Endothelial cell of umbilical vein (primary cell): ENCODE data around the gene GUK1. TPM values are rescaled to one million over a fixed set of nuclear protein-coding genes. Genes with fewer than 3 reads are reported as not detected.

ENCODE experiments used
- BruUV-seq: library from RNA; stranded (reverse); fragments of 400-500 nt; replicated peaks from 2 replicates; lab custom pipeline; 2021; lab: Mats Ljungman, UMichigan
- CTCF ChIA-PET: fragments of 300-600, 350-600 bp; sonication (Branson Sonifier 250); formaldehyde crosslinking; loops from one replicate; lab custom pipeline; 2021; ENCODE audit warnings: antibody characterized with exemption, inconsistent platforms; lab: Charles Lee
- POLR2A ChIA-PET: fragments of 300-600, 350-600 bp; sonication (Branson Sonifier 250); formaldehyde crosslinking; loops from one replicate; lab custom pipeline; 2021; ENCODE audit warnings: antibody characterized with exemption, inconsistent platforms; lab: Charles Lee
- DNase-seq: peaks from one replicate; pipeline ENCODE4 v3.0.0-alpha.2; 2011; ENCODE audit warnings: low read depth, low spot score
- FAIRE-seq: peaks from 2 replicates; lab custom pipeline; 2011; peaks lifted over from hg19 to GRCh38; lab: Jason Lieb, UNC
- H2AFZ ChIP-seq: 2 replicates; pipeline ENCODE4 v1.6.0; 2012; ENCODE audit warnings: low read depth, low read length, control low read depth, inconsistent platforms
- H3K27ac ChIP-seq: 2 replicates; pipeline ENCODE4 v1.5.1; 2011; ENCODE audit warnings: low read depth, mild to moderate bottlenecking, control low read depth, low read length, moderate library complexity; ENCODE audit not compliant: insufficient read depth
- H3K27me3 ChIP-seq, 2 experiments: 2 replicates each; pipeline versions ENCODE4 v1.6.0 to v1.6.1; 2011; ENCODE audit warnings: low read length in 2 of 2, mixed read lengths in 1 of 2; ENCODE audit not compliant: control insufficient read depth in 2 of 2, insufficient read depth in 2 of 2
- H3K36me3 ChIP-seq, 2 experiments: 2 replicates in 1 of 2; 3 replicates in 1 of 2; pipeline ENCODE4 v1.5.1; 2011; ENCODE audit warnings: low read length in 2 of 2, mild to moderate bottlenecking in 1 of 2, moderate library complexity in 1 of 2; ENCODE audit not compliant: control insufficient read depth in 2 of 2, insufficient read depth in 2 of 2; ENCODE audit errors: extremely low read depth in 1 of 2
- H3K4me1 ChIP-seq: 3 replicates; pipeline ENCODE4 v1.5.1; 2011; ENCODE audit warnings: mild to moderate bottlenecking, low read length; ENCODE audit not compliant: control insufficient read depth, insufficient read depth; ENCODE audit errors: extremely low read depth
- H3K4me2 ChIP-seq: 2 replicates; pipeline ENCODE4 v1.6.1; 2011; ENCODE audit warnings: low read length, control low read depth, mixed read lengths; ENCODE audit not compliant: insufficient read depth
- H3K4me3 ChIP-seq, 3 experiments: fragments of 200-600 bp in 1 of 3; sonication (generic), shearing (Covaris generic) in 1 of 3; replicated peaks in 1 of 3; 2 replicates each; pipeline ENCODE4 v1.5.1; 2011 to 2016; ENCODE audit warnings: control low read depth in 3 of 3, low read length in 3 of 3, mild to moderate bottlenecking in 2 of 3, inconsistent platforms in 1 of 3, low read depth in 1 of 3, moderate library complexity in 1 of 3; ENCODE audit not compliant: insufficient read depth in 1 of 3
- H3K79me2 ChIP-seq: 2 replicates; pipeline ENCODE4 v1.6.0; 2012; ENCODE audit warnings: low read length, inconsistent platforms; ENCODE audit not compliant: control insufficient read depth, insufficient read depth
- H3K9ac ChIP-seq: replicated peaks from 2 replicates; pipeline ENCODE3; 2011; ENCODE audit warnings: low read length, control low read depth; ENCODE audit not compliant: insufficient read depth; ENCODE audit errors: extremely low read depth
- H3K9me1 ChIP-seq: replicated peaks from 3 replicates; pipeline ENCODE4 v1.6.0; 2011; ENCODE audit warnings: mild to moderate bottlenecking, low read length; ENCODE audit not compliant: control insufficient read depth, insufficient read depth; ENCODE audit errors: extremely low read depth
- H3K9me3 ChIP-seq: replicated peaks from 2 replicates; pipeline ENCODE4 v1.5.1; 2012; ENCODE audit warnings: low read length, inconsistent platforms; ENCODE audit not compliant: control insufficient read depth, insufficient read depth
- H4K20me1 ChIP-seq: replicated peaks from 2 replicates; pipeline ENCODE3; 2011; ENCODE audit warnings: mild to moderate bottlenecking, low read length; ENCODE audit not compliant: control insufficient read depth, insufficient read depth; ENCODE audit errors: extremely low read depth
- CTCF ChIP-seq, 2 donors: IDR thresholded peaks; 1 replicate in 1 of 2; 2 replicates in 1 of 2; pipeline ENCODE4 v1.5.1; 2011; ENCODE audit warnings: low read length in 2 of 2, mild to moderate bottlenecking in 2 of 2, moderate library complexity in 2 of 2, control low read depth in 1 of 2, inconsistent platforms in 1 of 2, low read depth in 1 of 2; ENCODE audit not compliant: insufficient read depth in 1 of 2; ENCODE audit errors: extremely low read depth in 1 of 2
- EZH2 ChIP-seq: IDR thresholded peaks from 2 replicates; pipeline ENCODE4 v1.6.1; 2012; ENCODE audit warnings: borderline replicate concordance, low read depth, mild to moderate bottlenecking, moderate library complexity, low read length, inconsistent platforms; ENCODE audit not compliant: severe bottlenecking
- GATA2 ChIP-seq: IDR thresholded peaks from 2 replicates; pipeline ENCODE4 v1.7.0; 2011; ENCODE audit warnings: low read depth, mild to moderate bottlenecking, moderate library complexity, mixed read lengths, low read length; ENCODE audit not compliant: insufficient read length, insufficient read depth
- MAX ChIP-seq: IDR thresholded peaks from 2 replicates; pipeline ENCODE4 v1.6.1; 2011; ENCODE audit not compliant: insufficient read depth, insufficient read length
- MYC ChIP-seq: IDR thresholded peaks from one replicate; pipeline ENCODE4 v1.6.1; 2011; ENCODE audit warnings: mild to moderate bottlenecking, low read depth, low read length
- POLR2AphosphoS5 ChIP-seq: IDR thresholded peaks from 2 replicates; pipeline ENCODE4 v1.6.1; 2012; ENCODE audit warnings: low read depth, mild to moderate bottlenecking, control low read depth, low read length, moderate library complexity; ENCODE audit not compliant: insufficient read depth
- dilution Hi-C: fragments of 300-500 bp; cut with MboI; formaldehyde crosslinking; loops from one replicate; pipeline ENCODE4 v1.15.0; 2019; ENCODE audit warnings: low sequenced_read_pairs; ENCODE audit not compliant: extremely low pct_ligation_motif_present
- intact Hi-C: fragments of 100-400 bp; cut with micrococcal nuclease; formaldehyde crosslinking; loops from one replicate; pipeline ENCODE4 v1.10.0; 2022
- polyA plus RNA-seq, 4 experiments: library from polyadenylated mRNA; depleted of rRNA in 3 of 4; stranded (reverse) in 3 of 4; unstranded in 1 of 4; fragments of >200 nt; gene quantifications; 2 replicates each; pipeline versions ENCODE4 v1.2.1 to v1.2.3, GENCODE V29; 2011 to 2012; ENCODE audit warnings: missing spikeins in 1 of 4
- total RNA-seq: library from RNA; stranded (reverse); gene quantifications from 2 replicates; pipeline ENCODE4 v1.2.3, GENCODE V29; 2021

The GUK1 gene
- total and polyA plus RNA-seq, 2 donors (not counting 3 experiments of a cell fraction or from before 2014, with no cell fraction given): 239 to 742 TPM

GRCh38 chr1:228148196-228148861, 8.2 kb downstream of the GUK1 start:
- Histone ChIP-seq H3K27ac (peak overlapping the region; percentile 38), H3K4me3 (no peak overlapping the region), H3K36me3 (peaks cover 0 to 16% of the 10 kb centered on the region in 2 experiments), H3K27me3 (no peaks in the 10 kb centered on the region), H2AFZ (no peak overlapping the region), H3K9ac (no peak overlapping the region), H3K4me1 (peaks cover 16% of the 10 kb centered on the region), H3K9me3 (no peaks in the 10 kb centered on the region), H4K20me1 (no peaks in the 10 kb centered on the region), H3K79me2 (peaks cover 39% of the 10 kb centered on the region), H3K9me1 (no peaks in the 10 kb centered on the region), H3K4me2 (peak overlapping the region; percentile 14)
- TF ChIP-seq MYC (no peak), EZH2 (no peak), POLR2AphosphoS5 (peak; percentile 26)
- no TSS peak for BruUV-seq
- dilution Hi-C loops (no loop called here), intact Hi-C loops (loop anchor here (1.0 kb wide), 2 partner anchors 8 to 14 kb away; partner anchors contain the start of gene GUK1)
- ChIA-PET POLR2A (interaction anchor here (1.0 to 1.3 kb wide), 2 partner anchors 8 to 17 kb away, joined by 3 to 6 read pairs; partner anchors contain the start of gene IBA57), CTCF (interaction anchor here (1.0 to 1.6 kb wide), 7 partner anchors 14 to 149 kb away, joined by 3 to 12 read pairs (median 5); partner anchors contain the start of gene IBA57)
- DNase-seq (peak; percentile 20), FAIRE-seq (peak; percentile 91)

DNA sequence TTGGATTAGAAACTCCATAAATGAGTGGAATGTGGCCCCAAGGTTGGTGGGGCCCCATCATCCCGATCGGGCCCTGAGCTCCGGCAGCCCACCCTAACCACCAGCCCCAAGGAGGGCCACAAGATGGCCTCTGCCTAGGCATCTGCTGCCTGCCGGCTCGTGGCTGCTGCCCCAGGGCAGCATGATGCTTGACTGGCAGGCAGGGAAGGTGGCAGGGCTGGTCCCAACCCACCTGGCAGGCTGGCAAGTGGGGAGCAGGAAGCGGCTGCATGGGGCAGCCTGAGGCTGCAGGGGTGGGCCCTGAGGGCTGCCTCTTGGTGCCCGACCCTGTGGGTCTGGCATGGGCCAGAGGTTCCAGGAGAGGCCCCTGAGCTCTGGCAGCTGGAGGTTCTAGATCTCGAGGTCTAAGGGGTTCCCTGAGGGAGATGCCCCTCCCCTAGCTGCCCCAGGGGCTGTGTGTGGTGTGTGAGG, 8.9 kb downstream of the GUK1 start:
- no peak for TF ChIP-seq POLR2AphosphoS5
- TF ChIP-seq CTCF (IDR thresholded peaks at IDR 0.05; ENCODE audit: extremely low read depth in 1 of 2, insufficient read depth in 1 of 2, low read depth in 1 of 2, low read length in 2 of 2): no peak
- no peak for TF ChIP-seq EZH2
- no peak for TF ChIP-seq GATA2
- TF ChIP-seq MAX: no peak
- POLR2A ChIA-PET: interaction anchor here (0.6 to 1.3 kb wide), 3 partner anchors 8 to 469 kb away, joined by 3 to 6 read pairs (median 4); partner anchors contain the start of gene IBA57
- H3K27me3 ChIP-seq: no peaks in the 10 kb centered on the region
- no TSS peak for BruUV-seq
- no peaks in the 10 kb centered on the region for H3K9me3 ChIP-seq
- H3K4me2 ChIP-seq: no peak overlapping the region
- H3K27ac ChIP-seq: peak overlapping the region; percentile 38
- CTCF ChIA-PET: interaction anchor here (1.0 to 1.6 kb wide), 7 partner anchors 13 to 150 kb away, joined by 3 to 12 read pairs (median 5); partner anchors contain the start of gene IBA57
- H3K4me3 ChIP-seq: no peak overlapping the region
- no peak overlapping the region for H2AFZ ChIP-seq
- no peaks in the 10 kb centered on the region for H4K20me1 ChIP-seq
- intact Hi-C loops: loop anchor here (1.0 kb wide), 2 partner anchors 9 to 13 kb away; partner anchors contain the start of gene GUK1
- dilution Hi-C loops: no loop called here
- no peak overlapping the region for H3K9ac ChIP-seq
- peaks cover 16% of the 10 kb centered on the region for H3K4me1 ChIP-seq
- FAIRE-seq (no peak), DNase-seq (no peak)
- H3K79me2 ChIP-seq: peaks cover 32% of the 10 kb centered on the region
- H3K36me3 ChIP-seq: peaks cover 0 to 16% of the 10 kb centered on the region in 2 experiments
- H3K9me1 ChIP-seq: no peaks in the 10 kb centered on the region
